Mesodermal cell (in vitro differentiated cells): Measurements from ENCODE around the gene YAP1.
A peak's percentile ranks its signal among the peaks of the same experiment; 100 is the strongest.

Experiments used
- H3K27ac ChIP-seq: 2 replicates; pipeline ENCODE4 v1.7.0; 2013; ENCODE audit warnings: mild to moderate bottlenecking, low read depth, low read length, moderate library complexity; ENCODE audit not compliant: severe bottlenecking
- H3K36me3 ChIP-seq: 2 replicates; pipeline ENCODE4 v1.7.1; 2013; ENCODE audit warnings: mild to moderate bottlenecking, low read length, moderate library complexity; ENCODE audit not compliant: control insufficient read depth, insufficient read depth
- H3K4me1 ChIP-seq: one replicate; pipeline ENCODE4 v1.7.1; 2013; ENCODE audit warnings: mild to moderate bottlenecking, low read length; ENCODE audit not compliant: insufficient read depth, control insufficient read depth, poor library complexity, severe bottlenecking
- H3K4me3 ChIP-seq: 2 replicates; pipeline ENCODE4 v1.7.0; 2013; ENCODE audit warnings: low read length, control low read depth, mild to moderate bottlenecking; ENCODE audit not compliant: insufficient read depth, poor library complexity, severe bottlenecking; ENCODE audit errors: extremely low read depth
- H3K9me3 ChIP-seq: 2 replicates; pipeline ENCODE4 v1.7.1; 2013; ENCODE audit warnings: mild to moderate bottlenecking, low read length, moderate library complexity; ENCODE audit not compliant: control insufficient read depth
- WGBS, 2 experiments: methylation state at CpG; one replicate each; pipeline ENCODE4 v1.1.5; 2013; ENCODE audit warnings: missing lambda C conversion rate in 2 of 2; ENCODE audit not compliant: insufficient coverage in 2 of 2; 5-methylcytosine and 5-hydroxymethylcytosine counted together

YAP1 gene

DNA sequence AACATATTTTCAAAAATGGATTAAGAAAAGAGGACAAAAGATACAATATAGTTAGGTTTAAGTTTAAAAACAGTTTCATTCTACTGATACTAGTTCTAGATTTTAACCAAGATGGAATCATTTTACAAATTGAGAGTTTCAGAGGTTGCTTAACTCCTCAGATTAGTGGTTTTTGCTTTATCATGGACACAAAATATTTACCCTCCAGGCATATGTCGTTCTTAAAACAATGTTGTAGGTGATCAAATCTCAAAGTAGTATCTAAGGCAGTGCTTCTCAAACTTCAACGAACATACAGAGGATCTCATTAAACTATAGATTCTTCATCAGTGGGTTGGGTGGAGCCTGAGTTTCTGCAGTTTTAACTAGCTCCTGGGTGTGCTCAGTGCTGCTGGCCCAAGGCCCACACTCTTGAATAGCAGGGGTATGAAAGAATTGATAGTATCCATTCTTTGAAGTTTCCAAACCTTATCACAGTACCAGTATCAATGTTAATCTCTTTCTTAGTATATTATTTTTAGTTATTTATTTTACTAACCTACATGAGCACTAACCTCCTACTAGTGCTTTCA lies 48.0 kb downstream of the YAP1 start:
- Histone ChIP-seq H3K36me3 (peaks cover 25% of the 10 kb centered on the region), H3K27ac (peak overlapping the region; percentile 26), H3K4me3 (no peak overlapping the region), H3K4me1 (peaks cover 23% of the 10 kb centered on the region), H3K9me3 (no peaks in the 10 kb centered on the region)
- WGBS, 2 experiments = 100% methylated on average over 1 of the region's 2 CpGs; no CpG with 5 or more reads in 1 of the 2 experiments

GRCh38 chr11:102163368-102163767 lies 53.1 kb downstream of the YAP1 start:
- H3K27ac ChIP-seq = no peak overlapping the region
- H3K36me3 ChIP-seq = peaks cover 54% of the 10 kb centered on the region
- H3K4me3 ChIP-seq = no peak overlapping the region
- 100% methylated on average over 1 to 2 of the region's 4 CpGs for WGBS, 2 experiments
- peaks cover 14% of the 10 kb centered on the region for H3K4me1 ChIP-seq
- H3K9me3 ChIP-seq = no peaks in the 10 kb centered on the region

DNA sequence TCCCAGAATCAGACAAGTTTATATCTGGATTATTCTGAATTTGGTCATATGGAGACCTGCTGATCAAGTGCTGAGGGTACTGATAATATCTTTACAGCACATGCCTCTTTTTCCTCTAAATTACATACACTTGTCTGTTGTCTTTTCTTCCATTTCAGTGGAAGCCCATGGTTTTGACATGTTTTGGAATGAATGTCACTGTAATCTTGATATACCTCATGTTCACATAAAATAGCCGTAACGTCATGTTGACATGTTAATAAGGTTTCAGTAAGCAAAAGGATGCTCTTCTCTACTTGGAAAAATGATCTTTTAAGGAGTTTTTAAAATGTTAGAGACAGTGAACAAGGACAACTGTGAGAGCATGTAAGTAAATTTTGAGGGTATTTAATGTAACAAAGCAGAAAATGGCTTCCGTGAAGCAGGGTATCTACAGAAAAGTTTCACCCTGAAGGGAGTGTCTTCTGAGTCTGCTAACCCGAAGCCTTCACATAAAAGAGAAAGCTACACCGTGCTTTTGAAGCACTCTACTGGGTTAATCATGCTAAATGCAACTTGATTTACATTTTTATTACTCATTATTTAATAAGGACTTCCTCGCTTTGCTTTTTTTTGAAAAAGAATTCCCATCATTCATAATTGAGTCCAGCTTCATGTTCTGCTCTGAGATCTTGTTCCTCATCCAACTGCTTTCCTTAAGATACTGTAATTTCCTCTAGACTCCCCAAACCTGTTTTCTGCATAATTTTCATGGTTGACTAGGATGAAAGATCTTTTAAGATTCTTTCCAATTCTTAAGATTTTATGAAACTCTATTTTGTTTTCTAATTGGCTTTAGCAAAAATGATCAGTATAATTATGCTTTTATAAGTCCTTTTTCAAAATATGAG lies 56.2 kb downstream of the YAP1 start:
- Histone ChIP-seq H3K9me3 (no peaks in the 10 kb centered on the region), H3K4me1 (peaks cover 17% of the 10 kb centered on the region), H3K36me3 (peaks cover 45% of the 10 kb centered on the region), H3K4me3 (no peak overlapping the region), H3K27ac (peak overlapping the region; percentile 26)
- WGBS, 2 experiments = 95 to 96% methylated on average over 4 to 5 of the region's 6 CpGs

GRCh38 chr11:102168481-102168880 lies 58.2 kb downstream of the YAP1 start:
- 58 to 88% methylated on average over 1 of the region's 1 CpG for WGBS, 2 experiments
- Histone ChIP-seq H3K4me1 (peaks cover 11% of the 10 kb centered on the region), H3K4me3 (no peak overlapping the region), H3K36me3 (peaks cover 41% of the 10 kb centered on the region), H3K27ac (no peak overlapping the region), H3K9me3 (no peaks in the 10 kb centered on the region)

- no peak overlapping the region for H3K27ac ChIP-seq
- H3K9me3 ChIP-seq = no peaks in the 10 kb centered on the region
- peaks cover 11% of the 10 kb centered on the region for H3K4me1 ChIP-seq
- H3K36me3 ChIP-seq = peaks cover 42% of the 10 kb centered on the region
- no peak overlapping the region for H3K4me3 ChIP-seq
These were observed 60.9 kb downstream of the YAP1 start for GRCh38 chr11:102171101-102171500.

- Histone ChIP-seq H3K9me3 (no peaks in the 10 kb centered on the region), H3K4me1 (peaks cover 13% of the 10 kb centered on the region), H3K36me3 (peaks cover 42% of the 10 kb centered on the region), H3K4me3 (no peak overlapping the region), H3K27ac (no peak overlapping the region)
- WGBS, 2 experiments = 94 to 100% methylated on average over 2 of the region's 6 CpGs
These were observed 62.0 kb downstream of the YAP1 start for GRCh38 chr11:102172127-102172848.

DNA sequence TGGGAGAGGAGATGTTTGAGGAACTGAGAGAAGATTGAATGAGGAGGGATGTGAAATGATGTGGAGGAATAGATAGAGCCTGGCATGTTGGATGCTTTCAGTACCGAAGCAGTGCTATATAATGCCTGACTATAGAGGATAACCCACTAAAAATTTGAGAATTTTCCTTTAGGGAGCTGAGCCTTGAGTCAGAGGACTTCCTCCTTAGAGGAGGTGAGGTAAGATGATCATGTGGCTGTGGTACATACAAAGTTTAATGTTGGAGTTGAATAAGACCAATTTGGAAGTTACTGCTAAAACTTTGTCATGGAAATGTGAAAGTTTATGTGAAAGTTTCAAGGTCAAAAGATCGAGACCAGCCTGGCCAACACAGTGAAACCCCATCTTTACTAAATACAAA lies 66.9 kb downstream of the YAP1 start:
- 83 to 100% methylated on average over 1 of the region's 2 CpGs for WGBS, 2 experiments
- Histone ChIP-seq H3K9me3 (peaks cover 8% of the 10 kb centered on the region), H3K36me3 (peaks cover 77% of the 10 kb centered on the region), H3K4me1 (peaks cover 5% of the 10 kb centered on the region), H3K4me3 (no peak overlapping the region), H3K27ac (no peak overlapping the region)

GRCh38 chr11:102177974-102178631 lies 67.9 kb downstream of the YAP1 start:
- WGBS, 2 experiments = 90 to 91% methylated on average over 3 to 4 of the region's 4 CpGs
- H3K27ac ChIP-seq = peak overlapping the region; percentile 11
- H3K9me3 ChIP-seq = peaks cover 8% of the 10 kb centered on the region
- peaks cover 5% of the 10 kb centered on the region for H3K4me1 ChIP-seq
- no peak overlapping the region for H3K4me3 ChIP-seq
- peaks cover 75% of the 10 kb centered on the region for H3K36me3 ChIP-seq

GRCh38 chr11:102179371-102179770 lies 69.1 kb downstream of the YAP1 start:
- WGBS, 2 experiments = 85 to 89% methylated on average over 1 to 3 of the region's 4 CpGs
- peaks cover 8% of the 10 kb centered on the region for H3K9me3 ChIP-seq
- peaks cover 9% of the 10 kb centered on the region for H3K4me1 ChIP-seq
- peaks cover 70% of the 10 kb centered on the region for H3K36me3 ChIP-seq
- no peak overlapping the region for H3K4me3 ChIP-seq
- no peak overlapping the region for H3K27ac ChIP-seq

- 90% methylated on average over 1 of the region's 3 CpGs for WGBS, 2 experiments
- Histone ChIP-seq H3K27ac (no peak overlapping the region), H3K9me3 (peaks cover 3% of the 10 kb centered on the region), H3K36me3 (peaks cover 32% of the 10 kb centered on the region), H3K4me1 (peaks cover 29% of the 10 kb centered on the region), H3K4me3 (no peak overlapping the region)
These were observed 74.2 kb downstream of the YAP1 start for GRCh38 chr11:102184269-102184987.
